GM12878 (cell line): Measurements from ENCODE around the gene DDAH1. TPM values are rescaled to one million over a fixed set of nuclear protein-coding genes. Genes with fewer than 3 reads are reported as not detected.

Experiments
- ATAC-seq: fragments of 200-7000 bp; cut with Tn5 transposase; 3 replicates; pipeline ENCODE4 v1.9.1; 2020; ENCODE audit warnings: mild to moderate bottlenecking, moderate library complexity
- BruUV-seq: library from RNA; stranded (reverse); fragments of 400-500 nt; replicated peaks from 2 replicates; lab custom pipeline; 2021; lab: Mats Ljungman, UMichigan
- CTCF ChIA-PET: fragments of 300-600 bp; sonication (Branson Sonifier 250); formaldehyde crosslinking; extraction: SDS; loops from one replicate; lab custom pipeline; 2021; ENCODE audit warnings: inconsistent platforms; lab: Yijun Ruan, JAX
- POLR2A ChIA-PET: fragments of 350-600 bp; formaldehyde crosslinking; extraction: SDS; loops from one replicate; lab custom pipeline; 2021; ENCODE audit warnings: inconsistent platforms; lab: Charles Lee
- RAD21 ChIA-PET: fragments of 300-600 bp; sonication (Branson Sonifier 250); formaldehyde crosslinking; loops from one replicate; lab custom pipeline; 2023; ENCODE audit warnings: antibody characterized with exemption; ENCODE audit not compliant: unreplicated experiment; lab: Charles Lee
- SMC1A ChIA-PET: fragments of 300-600 bp; sonication (Branson Sonifier 250); formaldehyde crosslinking; loops from one replicate; lab custom pipeline; 2023; ENCODE audit not compliant: unreplicated experiment, uncharacterized antibody; lab: Charles Lee
- DNase-seq: peaks from one replicate; pipeline ENCODE4 v3.0.0-alpha.2; 2011; ENCODE audit warnings: low read depth, low spot score
- FAIRE-seq: peaks from 3 replicates; lab custom pipeline; 2011; peaks lifted over from hg19 to GRCh38; lab: Jason Lieb, UNC
- H2AFZ ChIP-seq: 2 replicates; pipeline ENCODE4 v1.6.0; 2011; ENCODE audit warnings: low read depth, low read length, control low read depth; ENCODE audit not compliant: control insufficient read depth
- H3K27ac ChIP-seq: 2 replicates; pipeline ENCODE4 v1.5.1; 2011; ENCODE audit warnings: control low read depth; ENCODE audit not compliant: control insufficient read depth, insufficient read depth
- H3K27me3 ChIP-seq, 2 experiments: replicated peaks in 1 of 2; 2 replicates each; pipeline versions ENCODE4 v1.6.0 to v1.6.1; 2011; ENCODE audit warnings: low read length in 1 of 2; ENCODE audit not compliant: control insufficient read depth in 2 of 2, insufficient read depth in 2 of 2
- H3K36me3 ChIP-seq, 2 experiments: 2 replicates each; pipeline ENCODE4 v1.5.1; 2011; ENCODE audit warnings: low read length in 1 of 2; ENCODE audit not compliant: control insufficient read depth in 2 of 2, insufficient read depth in 2 of 2
- H3K4me1 ChIP-seq: 2 replicates; pipeline ENCODE4 v1.6.1; 2011; ENCODE audit warnings: mild to moderate bottlenecking, low read length, moderate library complexity, mixed read lengths; ENCODE audit not compliant: control insufficient read depth, insufficient read depth
- H3K4me2 ChIP-seq: 2 replicates; pipeline ENCODE4 v1.6.0; 2011; ENCODE audit warnings: control low read depth; ENCODE audit not compliant: control insufficient read depth, insufficient read depth
- H3K4me3 ChIP-seq: fragments of 200-600 bp; sonication (generic); 2 replicates; pipeline ENCODE4 v1.5.1; 2016
- H3K79me2 ChIP-seq: 2 replicates; pipeline ENCODE4 v1.6.0; 2011; ENCODE audit warnings: low read length; ENCODE audit not compliant: control insufficient read depth, insufficient read depth
- H3K9ac ChIP-seq: 2 replicates; pipeline ENCODE4 v1.8.0; 2011; ENCODE audit warnings: low read length, control low read depth, mixed read lengths; ENCODE audit not compliant: control insufficient read depth, insufficient read depth
- H3K9me3 ChIP-seq: replicated peaks from 3 replicates; pipeline ENCODE4 v1.5.1; 2011; ENCODE audit warnings: mild to moderate bottlenecking, low read length; ENCODE audit not compliant: control insufficient read depth, insufficient read depth
- H4K20me1 ChIP-seq: 2 replicates; pipeline ENCODE4 v1.6.0; 2011; ENCODE audit not compliant: control insufficient read depth, insufficient read depth
- ASH2L ChIP-seq: fragments of 300-600, 200-600 bp; sonication (generic); IDR thresholded peaks from 2 replicates; pipeline ENCODE4 v1.6.1; 2017; ENCODE audit warnings: low read depth, mild to moderate bottlenecking, borderline replicate concordance
- PML ChIP-seq: IDR thresholded peaks from 2 replicates; pipeline ENCODE4 v1.6.1; 2012; ENCODE audit warnings: low read length, inconsistent platforms
- RAD21 ChIP-seq: IDR thresholded peaks from 2 replicates; pipeline ENCODE4 v1.6.1; 2011; ENCODE audit warnings: mild to moderate bottlenecking, low read depth, low read length, moderate library complexity; ENCODE audit not compliant: insufficient read depth
- TCF3 ChIP-seq: IDR thresholded peaks from 2 replicates; pipeline ENCODE4 v1.6.1; 2012; ENCODE audit warnings: low read depth, mild to moderate bottlenecking, low read length, borderline replicate concordance; ENCODE audit not compliant: insufficient read depth
- ZNF384 ChIP-seq: IDR thresholded peaks from 2 replicates; pipeline ENCODE4 v1.6.1; 2012; ENCODE audit warnings: low read depth, mild to moderate bottlenecking, low read length, improper control_type of control experiment, borderline replicate concordance
- WGBS: methylation state at CpG from one replicate; pipeline ENCODE4 v1.1.6; 2016; ENCODE audit warnings: low lambda C conversion rate; ENCODE audit not compliant: insufficient replicate concordance, insufficient coverage; ENCODE audit errors: missing lambda C conversion rate; 5-methylcytosine and 5-hydroxymethylcytosine counted together
- in situ Hi-C: fragments of 300-500 bp; cut with MboI; formaldehyde crosslinking; loops from 9 replicates; pipeline ENCODE4 v1.14.3; 2018; ENCODE audit warnings: mixed read lengths
- intact Hi-C: fragments of 100-400 bp; cut with micrococcal nuclease; formaldehyde crosslinking; loops from one replicate; pipeline ENCODE4 v1.14.2; 2022; ENCODE audit not compliant: unreplicated experiment
- polyA plus RNA-seq, 11 experiments: library from polyadenylated mRNA; depleted of rRNA in 4 of 11; unstranded in 6 of 11; stranded (reverse) in 5 of 11; fragments of >200 nt; fragmentation: Nextera tagmentation in 4 of 11; fragmentation: Illumina TruSeq in 1 of 11; extraction: Ambion mirVana in 4 of 11; extraction: Trizol in 1 of 11; gene quantifications; 1 replicate in 1 of 11; 2 replicates in 10 of 11; pipeline versions ENCODE4 v1.2.1 to v1.2.3, GENCODE V29; 2011 to 2016; ENCODE audit warnings: inconsistent platforms in 2 of 11, missing spikeins in 2 of 11, low read depth in 1 of 11
- total RNA-seq, 4 experiments: library from RNA; depleted of rRNA in 3 of 4; stranded (reverse); fragments of >200 nt in 3 of 4; fragmentation: Illumina TruSeq in 1 of 4; extraction: Trizol in 1 of 4; gene quantifications; 2 replicates each; pipeline versions ENCODE4 v1.2.1 to v1.2.3, GENCODE V29; 2013 to 2021
- TF ChIP-seq, protein P1 (sequence below): IDR thresholded peaks from 2 replicates; pipeline ENCODE4 v1.6.1; 2011; ENCODE audit warnings: borderline replicate concordance, low read depth, mild to moderate bottlenecking, moderate library complexity, low read length; ENCODE audit not compliant: insufficient read depth, poor library complexity, severe bottlenecking

DDAH1 gene
- total and polyA plus RNA-seq, 10 of the 15 experiments (the other 5 are each of a cell fraction or from before 2014, with no cell fraction given), result 0.07 to 0.88 (median 0.27) TPM; not detected in 6

DNA sequence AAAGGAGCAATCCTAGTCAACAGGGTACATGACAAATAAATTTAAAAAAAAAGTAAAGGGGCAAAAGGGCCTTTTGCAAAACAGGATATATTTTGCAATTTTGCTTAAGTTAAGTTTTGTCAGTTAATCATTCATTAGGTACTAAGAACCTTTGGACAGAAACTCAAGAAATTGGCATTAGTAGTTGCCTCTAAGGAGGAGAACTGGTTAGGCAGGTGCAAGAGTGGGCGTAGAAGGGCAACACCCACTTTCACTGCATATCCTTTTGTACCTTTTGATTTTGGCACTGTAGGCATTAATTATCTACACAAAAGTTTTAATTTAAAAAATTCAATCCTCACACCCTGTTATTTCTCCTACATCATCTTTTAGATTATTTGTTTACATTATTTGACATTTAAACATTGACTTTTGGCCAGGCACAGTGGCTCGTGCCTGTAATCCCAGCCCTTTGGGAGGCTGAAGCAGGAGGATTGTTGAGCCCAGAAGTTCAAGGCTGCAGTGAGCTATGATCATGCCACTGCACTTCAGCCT lies 4.3 kb downstream of the DDAH1 start:
- Histone ChIP-seq H3K79me2 (no peaks in the 10 kb centered on the region), H3K4me2 (no peak overlapping the region), H4K20me1 (no peaks in the 10 kb centered on the region), H3K27ac (no peak overlapping the region), H3K36me3 (no peaks in the 10 kb centered on the region), H2AFZ (no peak overlapping the region), H3K4me1 (no peaks in the 10 kb centered on the region), H3K9ac (no peak overlapping the region), H3K27me3 (peaks cover 4 to 9% of the 10 kb centered on the region in 2 experiments), H3K9me3 (no peaks in the 10 kb centered on the region), H3K4me3 (no peak overlapping the region)
- TF ChIP-seq TCF3 (no peak), PML (no peak), ZNF384 (no peak), RAD21 (no peak), ASH2L (no peak)
- TF ChIP-seq, protein P1, sequence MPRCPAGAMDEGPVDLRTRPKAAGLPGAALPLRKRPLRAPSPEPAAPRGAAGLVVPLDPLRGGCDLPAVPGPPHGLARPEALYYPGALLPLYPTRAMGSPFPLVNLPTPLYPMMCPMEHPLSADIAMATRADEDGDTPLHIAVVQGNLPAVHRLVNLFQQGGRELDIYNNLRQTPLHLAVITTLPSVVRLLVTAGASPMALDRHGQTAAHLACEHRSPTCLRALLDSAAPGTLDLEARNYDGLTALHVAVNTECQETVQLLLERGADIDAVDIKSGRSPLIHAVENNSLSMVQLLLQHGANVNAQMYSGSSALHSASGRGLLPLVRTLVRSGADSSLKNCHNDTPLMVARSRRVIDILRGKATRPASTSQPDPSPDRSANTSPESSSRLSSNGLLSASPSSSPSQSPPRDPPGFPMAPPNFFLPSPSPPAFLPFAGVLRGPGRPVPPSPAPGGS, result no peak
- ChIA-PET CTCF (interaction anchor here (1.5 kb wide), 1 partner anchor 13 kb away, joined by 4 read pairs; no protein-coding TSS in a partner anchor), SMC1A (no interaction called here), POLR2A (no interaction called here), RAD21 (no interaction called here)
- in situ Hi-C loops (no loop called here), intact Hi-C loops (no loop called here)
- ATAC-seq, result no peak
- no peak for DNase-seq
- FAIRE-seq, result no peak
- 41% methylated on average over 2 of the region's 2 CpGs for WGBS
- no TSS peak for BruUV-seq
